MM.1S (cell line): ENCODE data around the gene SCOC.

Source experiments
- DNase-seq: peaks from one replicate; pipeline ENCODE4 v3.0.0-alpha.2; 2015
- H2AFZ ChIP-seq: fragments of 300-600 bp; sonication (generic); 2 replicates; pipeline ENCODE4 v1.6.0; 2016; ENCODE audit warnings: antibody characterized with exemption, low read length
- H3F3A ChIP-seq: fragments of 300-600 bp; sonication (generic); 2 replicates; pipeline ENCODE4 v1.6.1; 2016; ENCODE audit warnings: mild to moderate bottlenecking, antibody characterized with exemption, low read length, moderate library complexity, mixed read lengths; ENCODE audit not compliant: insufficient read depth
- H3K27ac ChIP-seq: fragments of 300-600 bp; sonication (generic); 2 replicates; pipeline ENCODE4 v1.5.1; 2016; ENCODE audit warnings: mild to moderate bottlenecking, low read length
- H3K27me3 ChIP-seq: fragments of 300-600 bp; sonication (generic); replicated peaks from 2 replicates; pipeline ENCODE4 v1.6.0; 2016; ENCODE audit warnings: low read length; ENCODE audit not compliant: insufficient read depth
- H3K36me3 ChIP-seq: fragments of 300-600 bp; sonication (generic); replicated peaks from 2 replicates; pipeline ENCODE4 v1.6.1; 2016; ENCODE audit warnings: mild to moderate bottlenecking, low read length, mixed read lengths; ENCODE audit not compliant: insufficient read depth
- H3K4me1 ChIP-seq: fragments of 300-600 bp; sonication (generic); 2 replicates; pipeline ENCODE4 v1.6.1; 2016; ENCODE audit warnings: low read length, mixed read lengths
- H3K4me2 ChIP-seq: fragments of 300-600 bp; sonication (generic); 2 replicates; pipeline ENCODE4 v1.6.0; 2016; ENCODE audit warnings: low read depth, low read length
- H3K4me3 ChIP-seq: fragments of 300-600 bp; sonication (generic); 2 replicates; pipeline ENCODE4 v1.5.1; 2016; ENCODE audit warnings: low read length, mixed read lengths
- H3K79me2 ChIP-seq: fragments of 300-600 bp; sonication (generic); 2 replicates; pipeline ENCODE4 v1.6.1; 2016; ENCODE audit warnings: mixed run types, low read length, mixed read lengths
- H3K9ac ChIP-seq: fragments of 300-600 bp; sonication (generic); 2 replicates; pipeline ENCODE4 v1.6.1; 2016; ENCODE audit warnings: low read length, mixed read lengths
- H3K9me2 ChIP-seq: fragments of 300-600 bp; sonication (generic); replicated peaks from 2 replicates; pipeline ENCODE4 v1.6.1; 2016; ENCODE audit warnings: mild to moderate bottlenecking, low read length, mixed read lengths; ENCODE audit not compliant: insufficient read depth
- H3K9me3 ChIP-seq: fragments of 300-600 bp; sonication (generic); replicated peaks from 2 replicates; pipeline ENCODE4 v1.6.1; 2016; ENCODE audit warnings: mild to moderate bottlenecking, low read length, mixed read lengths; ENCODE audit not compliant: insufficient read depth
- H4K20me1 ChIP-seq: fragments of 300-600 bp; sonication (generic); 2 replicates; pipeline ENCODE4 v1.6.1; 2016; ENCODE audit warnings: mild to moderate bottlenecking, low read length, moderate library complexity, mixed read lengths; ENCODE audit not compliant: insufficient read depth
- CTCF ChIP-seq: fragments of 300-600 bp; sonication (generic); IDR thresholded peaks from 2 replicates; pipeline ENCODE4 v1.5.1; 2016; ENCODE audit warnings: antibody characterized with exemption, low read length, mixed read lengths
- EZH2 ChIP-seq: fragments of 300-600 bp; sonication (generic); optimal IDR thresholded peaks from 2 replicates; pipeline ENCODE3; 2017; ENCODE audit warnings: low read depth, mild to moderate bottlenecking, antibody characterized with exemption, low read length, mixed read lengths
- EZH2phosphoT487 ChIP-seq: fragments of 300-600 bp; sonication (generic); IDR thresholded peaks from 2 replicates; pipeline ENCODE4 v1.6.1; 2018; ENCODE audit warnings: antibody characterized with exemption, low read length

SCOC gene

GRCh38 chr4:140333523-140333922 lies 39.9 kb upstream of the SCOC start:
- no peaks in the 10 kb centered on the region for H3F3A ChIP-seq
- no peaks in the 10 kb centered on the region for H3K9me2 ChIP-seq
- H2AFZ ChIP-seq: no peak overlapping the region
- H4K20me1 ChIP-seq: no peaks in the 10 kb centered on the region
- H3K27ac ChIP-seq: no peak overlapping the region
- no peak overlapping the region for H3K9ac ChIP-seq
- no peak overlapping the region for H3K4me2 ChIP-seq
- no peaks in the 10 kb centered on the region for H3K79me2 ChIP-seq
- no peaks in the 10 kb centered on the region for H3K27me3 ChIP-seq
- no peaks in the 10 kb centered on the region for H3K9me3 ChIP-seq
- no peaks in the 10 kb centered on the region for H3K4me1 ChIP-seq
- no peak for DNase-seq
- TF ChIP-seq CTCF: no peak
- no peak for TF ChIP-seq EZH2phosphoT487
- TF ChIP-seq EZH2: no peak
- no peak overlapping the region for H3K4me3 ChIP-seq
- no peaks in the 10 kb centered on the region for H3K36me3 ChIP-seq

GRCh38 chr4:140335076-140335475 lies 38.4 kb upstream of the SCOC start:
- no peaks in the 10 kb centered on the region for H3K4me1 ChIP-seq
- no peak overlapping the region for H3K9ac ChIP-seq
- no peaks in the 10 kb centered on the region for H3K79me2 ChIP-seq
- H3K9me2 ChIP-seq: no peaks in the 10 kb centered on the region
- TF ChIP-seq EZH2 (no peak), CTCF (no peak), EZH2phosphoT487 (no peak)
- DNase-seq: no peak
- H3K4me3 ChIP-seq: no peak overlapping the region
- H3K36me3 ChIP-seq: no peaks in the 10 kb centered on the region
- H3K27ac ChIP-seq: no peak overlapping the region
- H2AFZ ChIP-seq: no peak overlapping the region
- H3K9me3 ChIP-seq: no peaks in the 10 kb centered on the region
- H3K4me2 ChIP-seq: no peak overlapping the region
- no peaks in the 10 kb centered on the region for H4K20me1 ChIP-seq
- H3F3A ChIP-seq: no peaks in the 10 kb centered on the region
- no peaks in the 10 kb centered on the region for H3K27me3 ChIP-seq

- Histone ChIP-seq H4K20me1 (no peaks in the 10 kb centered on the region), H3K9ac (no peak overlapping the region), H3K79me2 (no peaks in the 10 kb centered on the region), H3K27ac (no peak overlapping the region), H3K9me2 (no peaks in the 10 kb centered on the region), H3K4me1 (no peaks in the 10 kb centered on the region), H3K36me3 (no peaks in the 10 kb centered on the region), H3K9me3 (no peaks in the 10 kb centered on the region), H3K27me3 (no peaks in the 10 kb centered on the region), H3F3A (no peaks in the 10 kb centered on the region), H3K4me3 (no peak overlapping the region), H3K4me2 (no peak overlapping the region), H2AFZ (no peak overlapping the region)
- DNase-seq: no peak
- TF ChIP-seq EZH2 (no peak), CTCF (no peak), EZH2phosphoT487 (no peak)
Measured at GRCh38 chr4:140336730-140337129, 36.7 kb upstream of the SCOC start.
